Tibial nerve (tissue), 4 donors: Measurements from ENCODE around the gene KCTD11. TPM values are rescaled to one million over a fixed set of nuclear protein-coding genes. Genes with fewer than 3 reads are reported as not detected.

Experiments
- DNase-seq, 2 donors: peaks; one replicate each; pipeline ENCODE4 v3.0.0-alpha.2; 2019; ENCODE audit warnings: low spot score in 2 of 2
- H3K27ac ChIP-seq, 4 donors: fragments of 200-600 bp; sonication (generic) in 3 of 4; one replicate each; pipeline ENCODE4 v1.5.1; 2017 to 2019; ENCODE audit warnings: mild to moderate bottlenecking in 1 of 4
- H3K27me3 ChIP-seq, 2 donors: fragments of 200-600 bp; sonication (generic) in 1 of 2; one replicate each; pipeline versions ENCODE4 v1.5.1 to v1.6.0; 2017 to 2019
- H3K36me3 ChIP-seq, 3 donors: fragments of 200-600 bp; sonication (generic); one replicate each; pipeline ENCODE4 v1.5.1; 2018 to 2019
- H3K4me1 ChIP-seq, 4 donors: fragments of 200-600 bp; sonication (generic) in 3 of 4; one replicate each; pipeline ENCODE4 v1.5.1; 2017 to 2019
- H3K4me3 ChIP-seq, 4 donors: fragments of 200-600 bp; sonication (generic) in 3 of 4; one replicate each; pipeline ENCODE4 v1.5.1; 2017 to 2019; ENCODE audit warnings: mild to moderate bottlenecking in 1 of 4, moderate library complexity in 1 of 4
- H3K9me3 ChIP-seq, 4 donors: fragments of 200-600 bp; sonication (generic) in 3 of 4; one replicate each; pipeline ENCODE4 v1.5.1; 2017 to 2019
- CTCF ChIP-seq, 5 experiments: fragments of 200-600 bp in 3 of 5; fragments of 450-650 bp in 2 of 5; sonication (generic) in 3 of 5; IDR thresholded peaks; one replicate each; pipeline ENCODE4 v1.5.1; 2016 to 2019; ENCODE audit warnings: antibody characterized with exemption in 5 of 5, mild to moderate bottlenecking in 3 of 5, moderate library complexity in 2 of 5
- EP300 ChIP-seq, 2 donors: sonication (generic); formaldehyde crosslinking; IDR thresholded peaks; one replicate each; pipeline ENCODE4 v1.6.1; 2017; ENCODE audit warnings: antibody characterized with exemption in 2 of 2, mild to moderate bottlenecking in 1 of 2
- POLR2A ChIP-seq, 2 donors: fragments of 450-650 bp; IDR thresholded peaks; one replicate each; pipeline ENCODE4 v1.6.1; 2017; ENCODE audit warnings: antibody characterized with exemption in 2 of 2, mild to moderate bottlenecking in 2 of 2, moderate library complexity in 2 of 2
- WGBS, 2 donors: methylation state at CpG; one replicate each; pipeline ENCODE4 v1.1.5; 2018; 5-methylcytosine and 5-hydroxymethylcytosine counted together
- small RNA-seq: library from RNA; depleted of rRNA; stranded (forward); fragments of <200 nt; gene quantifications from one replicate; pipeline ENCODE3, GENCODE V24; 2016
- total RNA-seq, 4 donors: library from RNA; depleted of rRNA; stranded (reverse); fragments of >200 nt; gene quantifications; one replicate each; pipeline ENCODE4 v1.1.0, GENCODE V29; 2016

The KCTD11 gene
- total RNA-seq, 4 donors from 2014 or later = 25.3 to 35.4 (median 28.7) TPM

GRCh38 chr17:7398612-7399011, 46.6 kb downstream of the KCTD11 start:
- Histone ChIP-seq H3K27me3 (no peaks in the 10 kb centered on the region), H3K4me1 (peaks cover 0 to 39% (median 23%) of the 10 kb centered on the region in 4 donors), H3K9me3 (no peaks in the 10 kb centered on the region), H3K4me3 (no peak overlapping the region), H3K27ac (no peak overlapping the region), H3K36me3 (peaks cover 0 to 5% (median 0%) of the 10 kb centered on the region in 3 donors)
- DNase-seq = no peak
- WGBS, 2 donors = 86 to 89% methylated on average over 2 of the region's 2 CpGs
- TF ChIP-seq POLR2A (IDR thresholded peaks at IDR 0.05) (no peak), CTCF (IDR thresholded peaks at IDR 0.05) (no peak), EP300 (IDR thresholded peaks at IDR 0.05) (no peak)

DNA sequence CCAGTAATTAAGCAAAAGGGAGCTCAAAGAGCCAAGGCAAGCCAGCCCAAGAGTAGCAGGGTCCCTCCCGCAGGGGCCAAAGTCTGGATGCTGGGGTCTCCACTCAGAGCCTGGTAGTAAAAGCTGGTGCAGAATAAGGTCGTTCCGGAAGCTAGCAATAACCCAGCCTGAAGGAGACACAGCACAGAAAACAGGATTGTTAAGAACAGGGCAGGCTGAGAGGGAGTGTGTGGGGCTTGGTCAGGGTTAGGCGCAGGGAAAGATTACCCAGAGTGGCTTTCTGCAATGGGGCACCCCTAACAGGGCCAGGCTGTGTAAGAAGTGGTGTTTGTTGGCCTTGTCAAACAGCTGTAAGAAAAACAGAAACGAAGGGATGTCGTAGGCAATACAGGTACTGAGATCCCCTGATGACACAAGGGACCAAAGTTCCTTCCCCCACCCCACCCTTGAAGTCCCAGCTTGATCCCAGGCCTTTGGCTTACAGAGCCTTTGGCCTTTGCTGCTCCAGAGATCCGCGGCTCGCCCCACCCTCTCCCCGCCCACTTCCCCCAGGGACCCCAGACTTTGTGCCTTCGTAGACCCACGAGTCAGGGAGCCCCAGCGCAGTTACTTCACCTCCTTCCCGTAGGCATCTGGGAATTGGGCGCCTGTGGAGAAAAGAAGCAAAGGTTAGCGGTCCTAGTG, 51.2 kb downstream of the KCTD11 start:
- peak; percentile 56 to 57 for DNase-seq
- Histone ChIP-seq H3K27me3 (no peaks in the 10 kb centered on the region), H3K9me3 (no peaks in the 10 kb centered on the region), H3K27ac (peak overlapping the region; percentile 85 to 98 (median 96)), H3K4me1 (peaks cover 0 to 56% (median 21%) of the 10 kb centered on the region in 4 donors), H3K4me3 (peak overlapping the region; percentile 55 to 96 (median 66)), H3K36me3 (peaks cover 0 to 10% (median 0%) of the 10 kb centered on the region in 3 donors)
- no peak for TF ChIP-seq EP300 (IDR thresholded peaks at IDR 0.05)
- TF ChIP-seq CTCF (IDR thresholded peaks at IDR 0.05) = no peak
- TF ChIP-seq POLR2A (IDR thresholded peaks at IDR 0.05) = no peak
- 7 to 14% methylated on average over 6 to 16 of the region's 16 CpGs for WGBS, 2 donors

- Histone ChIP-seq H3K36me3 (peaks cover 0 to 15% (median 0%) of the 10 kb centered on the region in 3 donors), H3K4me1 (peaks cover 0 to 56% (median 21%) of the 10 kb centered on the region in 4 donors), H3K9me3 (no peaks in the 10 kb centered on the region), H3K4me3 (peak overlapping the region; percentile 55 to 96 (median 66)), H3K27me3 (no peaks in the 10 kb centered on the region), H3K27ac (peak overlapping the region; percentile 85 to 98 (median 96))
- TF ChIP-seq CTCF (IDR thresholded peaks at IDR 0.05) (no peak), EP300 (IDR thresholded peaks at IDR 0.05) (no peak), POLR2A (IDR thresholded peaks at IDR 0.05) (no peak)
- whole genome bisulfite sequencing, 2 donors = 0% methylated on average over 10 of the region's 13 CpGs; no CpG with 5 or more reads in 1 of the 2 donors
- no peak for DNase-seq
Observed at GRCh38 chr17:7403727-7403976, 51.7 kb downstream of the KCTD11 start.

GRCh38 chr17:7403977-7404736, 52.2 kb downstream of the KCTD11 start, which contains the start of gene TMEM256:
Gene TMEM256, minus strand, starts transcription at chr17:7404097. Its CDS starts 13 bp downstream, at chr17:7404084.
- peaks cover 0 to 20% (median 0%) of the 10 kb centered on the region in 3 donors for H3K36me3 ChIP-seq
- H3K27me3 ChIP-seq = no peaks in the 10 kb centered on the region
- H3K27ac ChIP-seq = peak within 1 kb of the TSS; percentile 85 to 98 (median 96)
- TF ChIP-seq CTCF (IDR thresholded peaks at IDR 0.05) (peak in 2 of 5 experiments; percentile 47 to 57), EP300 (IDR thresholded peaks at IDR 0.05) (peak; percentile 82 to 99), POLR2A (IDR thresholded peaks at IDR 0.05) (peak; percentile 97 to 99)
- H3K9me3 ChIP-seq = no peaks in the 10 kb centered on the region
- peak; percentile 98 to 99 for DNase-seq
- 0% methylated on average over 23 to 49 of the region's 49 CpGs for whole genome bisulfite sequencing, 2 donors
- peak within 1 kb of the TSS; percentile 63 to 96 (median 70) for H3K4me3 ChIP-seq
- peaks cover 0 to 56% (median 21%) of the 10 kb centered on the region in 4 donors for H3K4me1 ChIP-seq

Small RNAs within 50 kb of the gene (small RNA-seq; reads per million reads assigned to genes)
- gene AC026954.2 = not detected

Other genes starting within 250 kb of the KCTD11 start
- gene ASGR2, start 237.3 kb upstream of the KCTD11 start, total RNA-seq = under 1 TPM in 1 of 4 donors, not detected in 3; 0.60 TPM
- gene ASGR1, start 172.8 kb upstream of the KCTD11 start, total RNA-seq = 1 to 10 TPM in 1 of 4 donors, under 1 TPM in 2, not detected in 1; 0.21 to 1.5 (median 0.59) TPM
- gene DLG4, start 132.3 kb upstream of the KCTD11 start, total RNA-seq = 10 to 100 TPM in 3 of 4 donors, 1 to 10 TPM in 1; 7.3 to 22.8 (median 16.1) TPM
- gene ACADVL, start 132.2 kb upstream of the KCTD11 start, total RNA-seq = 100 to 1,000 TPM; 565 to 850 (median 599) TPM
- 10 to 100 TPM; 41.4 to 51.2 (median 46.7) TPM for gene DVL2, start 117.6 kb upstream of the KCTD11 start, total RNA-seq
- 10 to 100 TPM; 20.3 to 29.7 (median 23.3) TPM for gene PHF23, start 112.7 kb upstream of the KCTD11 start, total RNA-seq
- gene GABARAP, start 109.7 kb upstream of the KCTD11 start, total RNA-seq = 100 to 1,000 TPM; 402 to 515 (median 456) TPM
- 10 to 100 TPM; 38.5 to 82.2 (median 65.9) TPM for gene CTDNEP1, start 100.4 kb upstream of the KCTD11 start, total RNA-seq
- gene ELP5, start 99.9 kb upstream of the KCTD11 start, total RNA-seq = 10 to 100 TPM; 21.9 to 28.7 (median 25.0) TPM
- 1 to 10 TPM in 3 of 4 donors, not detected in 1; 2.0 to 5.9 (median 2.4) TPM for gene CLDN7, start 89.7 kb upstream of the KCTD11 start, total RNA-seq
- 10 to 100 TPM in 1 of 4 donors, 1 to 10 TPM in 3; 5.2 to 20.1 (median 6.2) TPM for gene SLC2A4, start 70.4 kb upstream of the KCTD11 start, total RNA-seq
- 1 to 10 TPM in 1 of 4 donors, under 1 TPM in 3; under 0.01 to 2.1 (median 0.52) TPM for gene YBX2, start 57.5 kb upstream of the KCTD11 start, total RNA-seq
- gene EIF5A, start 44.5 kb upstream of the KCTD11 start, total RNA-seq = 100 to 1,000 TPM; 106 to 278 (median 132) TPM
- 100 to 1,000 TPM in 1 of 4 donors, 10 to 100 TPM in 3; 36.1 to 108 (median 57.3) TPM for gene GPS2, start 36.8 kb upstream of the KCTD11 start, total RNA-seq
- gene NEURL4, start 22.8 kb upstream of the KCTD11 start, total RNA-seq = 10 to 100 TPM; 16.2 to 40.2 (median 27.5) TPM
- 10 to 100 TPM in 3 of 4 donors, 1 to 10 TPM in 1; 8.1 to 33.1 (median 11.2) TPM for gene ACAP1, start 15.6 kb upstream of the KCTD11 start, total RNA-seq
- not detected for gene TMEM95, start 3.0 kb downstream of the KCTD11 start, total RNA-seq
- 1 to 10 TPM; 2.4 to 9.8 (median 6.0) TPM for gene TNK1, start 28.9 kb downstream of the KCTD11 start, total RNA-seq
- 10 to 100 TPM; 28.7 to 55.5 (median 42.9) TPM for gene PLSCR3, start 42.4 kb downstream of the KCTD11 start, total RNA-seq
- gene TMEM256, start 51.9 kb downstream of the KCTD11 start, total RNA-seq = 100 to 1,000 TPM in 2 of 4 donors, 10 to 100 TPM in 2; 88.3 to 121 (median 103) TPM
- gene NLGN2, start 55.7 kb downstream of the KCTD11 start, total RNA-seq = 10 to 100 TPM; 14.4 to 32.4 (median 23.9) TPM
- gene SPEM1, start 68.2 kb downstream of the KCTD11 start, total RNA-seq = not detected
- not detected for gene SPEM2, start 73.5 kb downstream of the KCTD11 start, total RNA-seq
- gene SPEM3, start 76.7 kb downstream of the KCTD11 start, total RNA-seq = not detected
- gene TMEM102, start 83.3 kb downstream of the KCTD11 start, total RNA-seq = 1 to 10 TPM; 1.7 to 6.6 (median 4.1) TPM
- 1 to 10 TPM; 1.5 to 3.3 (median 2.2) TPM for gene FGF11, start 87.3 kb downstream of the KCTD11 start, total RNA-seq
- gene CHRNB1, start 92.9 kb downstream of the KCTD11 start, total RNA-seq = 10 to 100 TPM in 3 of 4 donors, 1 to 10 TPM in 1; 6.5 to 16.0 (median 13.5) TPM
- gene ZBTB4, start 127.5 kb downstream of the KCTD11 start, total RNA-seq = 10 to 100 TPM; 60.5 to 64.1 (median 63.0) TPM
- not detected for gene SLC35G6, start 129.3 kb downstream of the KCTD11 start, total RNA-seq
- 100 to 1,000 TPM in 3 of 4 donors, 10 to 100 TPM in 1; 87.0 to 163 (median 125) TPM for gene POLR2A, start 132.2 kb downstream of the KCTD11 start, total RNA-seq
- gene TNFSF12, start 196.9 kb downstream of the KCTD11 start, total RNA-seq = 100 to 1,000 TPM in 2 of 4 donors, 10 to 100 TPM in 2; 59.4 to 109 (median 98.8) TPM
- gene TNFSF13, start 206.6 kb downstream of the KCTD11 start, total RNA-seq = 10 to 100 TPM; 44.7 to 93.3 (median 64.7) TPM
- 10 to 100 TPM; 54.3 to 75.4 (median 59.0) TPM for gene SENP3, start 209.8 kb downstream of the KCTD11 start, total RNA-seq
- gene CD68, start 227.5 kb downstream of the KCTD11 start, total RNA-seq = 10 to 100 TPM; 19.3 to 65.7 (median 34.2) TPM
- 100 to 1,000 TPM in 1 of 4 donors, 10 to 100 TPM in 3; 58.3 to 102 (median 66.2) TPM for gene MPDU1, start 231.7 kb downstream of the KCTD11 start, total RNA-seq
- gene SOX15, start 237.9 kb downstream of the KCTD11 start, total RNA-seq = 1 to 10 TPM; 3.1 to 6.9 (median 5.0) TPM